Left renal pelvis (tissue), 4 donors: Measurements from ENCODE around the gene RPS19. TPM values are rescaled to one million over a fixed set of nuclear protein-coding genes. Genes with fewer than 3 reads are reported as not detected.

ENCODE experiments used
- DNase-seq, 4 donors: peaks; one replicate each; pipeline ENCODE4 v3.0.0-alpha.2; 2013; ENCODE audit warnings: low read depth in 4 of 4, low spot score in 3 of 4
- polyA plus RNA-seq, 4 donors: library from polyadenylated mRNA; unstranded; fragments of 120-200 nt; gene quantifications; one replicate each; pipeline ENCODE4 v1.2.1, GENCODE V29; 2013; ENCODE audit not compliant: insufficient read length in 4 of 4

The RPS19 gene
- polyA plus RNA-seq, 4 donors = 1,157 to 1,791 (median 1,238) TPM

DNA sequence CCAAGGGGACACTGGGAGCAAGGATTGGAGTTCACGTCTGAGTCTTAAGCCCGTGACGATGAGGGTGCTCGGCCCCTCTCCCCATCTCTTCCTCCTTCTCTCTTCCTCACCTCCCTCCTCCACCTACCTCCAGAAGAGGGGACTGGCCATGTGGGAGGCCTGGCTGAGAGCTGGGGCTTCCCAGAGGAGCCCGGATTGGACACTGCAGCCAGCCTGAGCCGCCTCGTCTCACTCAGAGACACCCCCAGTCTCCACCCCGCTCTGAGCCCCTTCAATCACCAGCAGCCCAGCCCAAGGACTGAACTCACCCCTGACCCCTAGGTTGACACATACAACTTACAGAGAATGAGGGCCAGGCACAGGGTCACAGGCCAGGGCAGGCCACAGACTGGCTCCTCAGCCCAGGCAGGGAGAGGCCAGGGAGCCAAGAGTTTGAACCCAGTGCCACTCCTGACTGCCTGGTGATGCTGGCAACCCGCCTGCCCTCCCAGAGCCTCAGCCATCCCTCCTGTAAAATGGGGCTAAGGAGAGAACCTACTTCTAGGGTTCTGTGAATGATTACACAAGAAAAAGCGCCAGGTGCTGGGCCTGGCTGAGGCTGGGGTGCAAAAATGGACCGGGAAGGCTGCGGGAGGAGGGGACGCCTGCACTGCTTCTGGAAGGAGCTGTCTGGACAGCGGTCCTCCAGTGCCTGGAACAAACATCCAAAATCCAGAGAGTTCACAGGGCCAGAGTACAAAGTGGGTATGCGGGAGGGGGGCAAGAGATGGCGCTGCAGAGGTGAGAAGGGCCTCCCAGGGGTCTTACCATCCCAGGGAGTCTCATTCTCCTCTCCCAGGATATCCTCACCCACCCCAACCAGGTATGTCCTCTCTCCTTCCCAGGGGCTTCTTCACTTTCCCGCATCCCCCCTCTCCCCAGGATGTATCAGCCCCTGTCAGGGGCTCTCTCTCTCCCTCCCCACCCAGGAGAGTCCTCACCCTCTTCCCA lies 18.2 kb downstream of the RPS19 start:
- DNase-seq = no peak

DNA sequence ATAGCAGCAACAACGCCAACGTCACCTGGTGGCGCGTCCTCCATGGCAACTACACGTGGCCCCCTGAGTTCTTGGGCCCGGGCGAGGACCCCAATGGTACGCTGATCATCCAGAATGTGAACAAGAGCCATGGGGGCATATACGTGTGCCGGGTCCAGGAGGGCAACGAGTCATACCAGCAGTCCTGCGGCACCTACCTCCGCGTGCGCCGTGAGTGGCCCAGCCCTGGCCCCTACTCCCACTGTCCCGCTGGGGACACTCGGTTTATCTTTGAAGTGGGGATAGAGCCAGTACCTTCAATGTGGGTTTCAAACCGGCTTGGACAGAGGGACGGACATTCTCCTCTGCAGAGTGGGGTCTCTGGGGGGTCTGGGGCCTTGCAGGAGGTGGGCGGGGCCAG lies 19.0 kb downstream of the RPS19 start:
- DNase-seq = no peak

DNA sequence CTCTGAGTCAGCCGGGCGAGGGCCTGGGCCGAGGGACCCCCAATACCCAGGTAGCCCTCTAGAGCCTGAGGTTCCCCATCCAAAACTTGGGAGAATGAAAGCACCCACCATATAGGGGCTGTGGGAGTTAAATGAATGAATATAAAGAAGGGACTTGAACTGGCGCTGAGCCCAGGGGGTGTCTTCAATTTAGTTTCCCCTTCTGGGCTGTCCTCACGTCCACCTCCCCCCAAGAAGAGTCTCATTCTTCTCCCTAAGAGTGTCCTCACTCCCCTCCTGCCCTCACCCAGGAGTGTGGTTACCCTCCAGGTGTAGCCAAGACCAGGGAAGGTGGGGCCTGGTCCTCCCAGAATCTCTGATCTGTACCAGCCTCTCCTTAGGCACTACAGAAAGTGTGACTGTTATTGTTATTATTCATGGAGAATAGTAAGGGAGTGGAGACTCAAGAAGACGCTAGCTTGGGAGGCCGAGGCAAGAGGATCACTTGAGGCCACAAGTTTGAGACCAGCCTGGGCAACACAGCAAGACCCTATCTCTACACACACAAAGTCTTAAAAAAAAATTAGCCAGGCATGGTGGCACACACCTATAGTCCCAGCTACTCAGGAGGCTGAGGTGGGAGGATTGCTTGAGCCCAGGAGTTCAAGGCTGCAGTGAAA lies 19.7 kb downstream of the RPS19 start:
- no peak for DNase-seq

DNA sequence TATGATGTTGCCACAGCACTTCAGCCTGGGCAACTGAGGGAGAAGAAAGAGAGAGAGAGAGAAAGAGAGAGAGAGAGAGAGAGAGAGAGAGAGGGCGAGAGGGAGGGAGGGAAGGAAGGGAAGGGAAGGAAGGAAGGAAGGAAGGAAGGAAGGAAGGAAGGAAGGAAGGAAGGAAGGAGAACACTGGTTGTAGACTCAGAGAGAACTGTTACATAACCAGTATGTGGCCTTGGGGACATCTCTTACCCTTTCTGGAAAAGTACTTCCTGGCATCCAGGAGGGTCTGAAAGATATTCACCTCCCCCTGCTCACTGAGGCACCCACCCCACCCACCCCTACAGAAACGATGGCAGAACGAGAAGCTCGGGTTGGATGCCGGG lies 20.3 kb downstream of the RPS19 start:
- no peak for DNase-seq

DNA sequence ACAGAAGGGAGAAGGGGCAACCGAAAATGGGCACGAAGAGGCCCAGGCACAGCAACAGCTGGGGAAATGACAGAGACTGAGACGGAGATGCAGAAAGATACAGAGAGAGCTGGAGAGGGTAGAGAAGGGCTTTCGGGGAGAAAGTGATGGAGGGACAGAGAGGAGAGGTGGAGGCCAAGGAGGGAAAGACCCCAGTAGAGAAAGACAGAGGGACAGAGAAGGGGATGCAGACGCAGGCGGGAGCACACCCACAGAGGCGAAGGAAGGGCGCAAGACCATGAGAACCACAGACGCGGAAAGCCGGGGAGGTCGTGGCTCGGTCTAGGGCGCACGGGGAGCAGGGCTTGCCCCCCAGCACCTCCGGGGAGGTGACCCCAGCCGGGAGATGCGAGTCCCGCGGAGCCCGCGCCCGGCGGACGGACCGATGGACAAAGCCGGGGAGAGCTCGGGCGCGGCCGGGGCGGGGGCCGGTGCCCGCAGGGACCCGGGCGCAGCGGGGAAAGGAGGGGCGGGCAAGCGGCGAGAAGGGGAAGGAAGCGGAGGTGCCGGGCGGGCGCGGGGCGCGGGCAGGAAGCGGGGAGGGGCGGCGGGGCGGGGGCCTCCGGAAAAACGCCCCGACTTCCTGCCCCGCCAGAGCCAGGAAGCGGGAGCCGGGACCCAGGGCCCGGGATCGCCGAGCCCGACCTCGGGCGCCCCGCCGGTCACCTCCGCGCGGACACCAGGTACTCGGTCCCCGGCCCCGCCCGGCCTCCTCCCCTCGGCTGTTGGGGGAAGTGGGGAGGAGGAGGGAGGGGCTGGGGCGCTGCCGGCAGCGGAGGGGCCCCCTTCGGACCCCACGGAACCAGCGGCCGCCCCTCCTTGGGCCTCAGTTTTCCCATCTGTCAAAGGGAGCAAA lies 22.8 kb downstream of the RPS19 start, which contains the start of gene ARHGEF1:
ARHGEF1 (plus strand) TSS at position 617 of the 895 bp plus-strand sequence. CDS start 4,899 bp downstream, outside the sequence.
- no peak for DNase-seq

DNA sequence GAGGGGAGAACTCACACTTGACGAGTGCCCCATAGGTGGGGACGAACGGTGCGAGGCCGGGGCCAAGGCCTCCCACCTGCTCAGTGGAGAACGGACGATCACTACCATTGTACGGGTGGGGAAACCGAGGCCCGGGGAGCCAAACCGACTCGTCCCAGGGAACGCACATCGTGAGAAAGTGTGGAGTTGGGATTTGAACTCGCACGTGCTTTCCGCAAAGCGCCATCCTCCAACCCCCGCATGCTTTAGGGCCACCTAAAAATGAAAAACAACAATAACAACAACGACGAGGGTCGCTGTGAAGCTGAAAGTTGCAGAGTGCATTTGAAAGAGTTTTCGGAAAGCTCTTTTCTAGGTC lies 23.4 kb downstream of the RPS19 start:
- DNase-seq = no peak

DNA sequence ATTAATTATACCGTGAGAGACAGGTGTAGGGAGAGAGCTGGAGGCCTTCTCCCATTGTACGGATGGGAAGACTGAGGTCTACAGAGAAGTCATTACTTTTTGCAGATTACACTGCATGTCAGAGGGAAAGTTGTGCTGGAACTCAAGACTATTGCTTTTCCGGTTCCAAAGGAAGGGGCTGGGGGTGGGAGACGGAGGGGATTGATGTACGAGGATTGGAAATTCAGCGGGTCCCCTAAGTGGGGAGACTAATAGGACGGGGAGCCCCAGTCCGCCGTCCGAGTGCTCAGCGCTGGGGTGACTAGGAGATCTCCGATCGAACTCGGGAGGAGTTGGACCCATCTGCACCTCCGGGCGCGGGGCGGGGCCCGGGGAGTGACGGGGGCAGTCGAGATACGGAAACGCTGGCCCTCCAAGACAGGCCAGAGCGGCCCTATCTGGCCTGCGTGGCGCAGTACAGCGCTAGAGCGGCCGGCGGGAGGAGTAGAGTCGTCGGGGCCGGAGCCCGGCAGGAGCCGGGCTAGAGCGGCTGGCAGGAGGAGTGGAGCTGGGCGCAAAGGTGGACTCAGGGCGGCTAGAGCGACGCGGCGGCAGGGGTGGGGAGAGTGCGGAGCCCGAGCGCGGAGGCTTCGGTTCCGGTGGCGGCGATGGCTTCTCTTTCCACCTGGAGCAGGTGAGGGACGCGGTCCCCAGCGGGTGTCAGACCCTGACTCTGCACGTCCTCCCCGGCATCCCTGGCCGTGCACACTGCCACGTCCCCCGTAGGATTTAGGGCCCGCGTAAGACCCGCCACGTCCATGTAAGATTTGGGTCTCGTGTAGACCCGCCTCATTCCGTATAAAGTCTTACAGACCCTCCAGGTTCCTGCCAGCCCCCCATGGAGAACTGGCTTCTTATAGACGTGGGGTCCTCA lies 24.0 kb downstream of the RPS19 start:
- peak; percentile 77 to 87 (median 81) for DNase-seq

DNA sequence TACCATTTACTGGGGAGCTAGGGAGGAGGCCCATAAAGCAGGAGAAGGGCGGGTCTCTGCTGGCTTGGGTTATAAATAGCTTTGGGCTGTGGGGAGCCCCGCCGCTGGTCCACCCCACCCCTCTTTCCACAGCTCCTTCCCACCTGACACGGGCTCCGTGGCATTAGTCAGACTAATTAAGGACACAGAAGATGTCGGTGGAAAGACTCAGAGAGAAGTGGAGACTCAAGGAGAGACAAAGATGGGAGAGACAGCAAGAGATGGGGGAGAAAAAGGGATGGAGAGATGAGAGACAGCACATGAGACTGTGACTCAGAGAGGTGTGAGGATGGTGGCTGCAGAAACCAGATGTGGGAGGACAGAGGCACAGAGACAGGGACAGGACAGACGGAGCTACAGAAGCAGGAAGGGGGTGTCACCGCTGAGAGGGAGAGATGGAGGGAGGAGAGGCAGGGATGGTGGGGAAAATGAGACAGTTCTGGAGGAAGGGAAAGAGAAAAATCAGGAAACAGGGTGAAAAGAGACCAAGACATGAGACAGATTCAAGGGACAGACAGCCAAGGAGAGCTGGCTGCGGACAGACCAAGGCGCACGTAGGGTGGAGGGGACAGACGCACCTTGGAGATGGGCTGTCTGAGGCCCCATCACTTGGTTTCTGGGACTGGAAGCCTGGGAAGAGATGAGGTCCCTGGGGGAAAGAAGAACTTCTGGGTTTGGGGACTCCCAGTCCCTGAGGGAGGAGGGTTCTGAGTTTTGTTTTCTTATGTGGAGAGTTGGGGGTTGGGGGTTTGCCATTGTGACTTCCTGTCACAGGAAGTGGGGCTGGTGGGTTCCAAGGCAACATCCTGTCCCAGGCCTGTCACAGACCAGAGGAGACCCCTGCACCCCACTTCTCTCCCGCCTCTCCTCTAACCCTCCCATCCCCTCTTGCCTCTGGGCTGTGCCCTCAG lies 27.0 kb downstream of the RPS19 start:
- no peak for DNase-seq

DNA sequence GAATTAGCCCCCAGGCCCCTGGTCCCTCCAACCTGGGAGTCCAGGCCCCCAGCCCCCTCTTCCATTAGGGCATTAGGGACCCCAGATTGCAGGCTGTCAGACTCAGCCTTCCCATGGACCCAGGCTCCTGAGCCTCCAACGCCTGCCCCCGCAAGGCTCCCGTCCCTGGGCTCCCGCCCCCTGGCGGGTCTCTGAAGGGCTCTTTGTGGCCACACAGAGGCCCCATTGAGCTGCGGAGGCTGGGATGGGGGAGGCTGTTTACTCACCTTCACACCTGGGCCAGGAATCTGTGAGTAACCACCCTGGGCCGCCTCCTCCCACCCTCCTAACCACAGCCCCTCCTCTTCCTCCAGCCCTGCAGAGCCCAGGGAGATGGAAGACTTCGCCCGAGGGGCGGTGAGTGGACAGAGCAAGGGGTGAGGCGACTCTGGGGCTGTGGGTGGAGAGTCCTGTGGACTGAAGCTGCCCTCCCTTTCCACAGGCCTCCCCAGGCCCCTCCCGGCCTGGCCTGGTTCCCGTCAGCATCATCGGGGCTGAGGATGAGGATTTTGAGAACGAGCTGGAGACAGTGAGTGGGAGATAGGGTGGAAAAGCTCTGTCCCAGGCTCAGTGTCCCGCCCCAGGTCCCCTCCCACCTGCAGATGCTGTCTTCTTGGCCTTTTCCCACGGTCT lies 27.8 kb downstream of the RPS19 start:
- no peak for DNase-seq

DNA sequence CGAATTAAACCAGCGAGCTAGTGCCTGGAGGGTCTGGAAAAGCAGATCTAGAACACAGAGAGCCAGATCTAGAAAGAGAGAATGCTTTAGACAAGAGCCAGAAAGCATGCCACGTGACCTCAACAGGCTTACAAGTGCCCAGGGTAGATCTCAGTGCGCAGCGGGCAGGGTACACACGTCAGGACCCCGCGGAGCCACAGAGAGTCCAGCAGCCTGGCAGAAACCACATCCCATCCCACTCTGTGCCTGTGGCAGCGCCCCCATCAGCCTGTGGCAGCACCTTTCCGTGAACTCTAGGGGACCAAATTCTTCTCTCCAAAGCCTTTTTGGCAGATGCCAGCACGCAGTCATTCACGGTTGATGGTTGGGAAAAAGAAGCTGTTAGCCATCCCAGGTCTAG lies 28.9 kb downstream of the RPS19 start:
- no peak for DNase-seq

DNA sequence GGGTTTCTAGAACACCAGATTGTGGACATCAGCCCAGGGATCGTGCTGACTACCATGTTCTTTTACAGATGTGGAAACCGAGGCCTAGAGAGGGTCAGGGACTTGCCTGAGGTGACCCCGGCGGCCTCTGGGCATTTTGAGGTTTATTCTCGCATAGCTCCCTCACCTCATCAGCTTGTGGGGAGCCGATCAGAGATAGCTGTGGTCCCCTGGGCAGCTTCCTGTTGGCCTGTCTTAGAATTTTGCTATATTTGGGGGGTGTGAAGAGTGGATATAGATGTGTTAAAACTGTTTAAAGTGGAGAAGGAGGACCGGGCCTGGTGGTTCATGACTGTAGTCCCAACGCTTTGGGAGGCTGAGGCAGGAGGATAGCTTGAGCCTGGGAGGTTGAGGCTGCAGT lies 29.8 kb downstream of the RPS19 start:
- DNase-seq = no peak

DNA sequence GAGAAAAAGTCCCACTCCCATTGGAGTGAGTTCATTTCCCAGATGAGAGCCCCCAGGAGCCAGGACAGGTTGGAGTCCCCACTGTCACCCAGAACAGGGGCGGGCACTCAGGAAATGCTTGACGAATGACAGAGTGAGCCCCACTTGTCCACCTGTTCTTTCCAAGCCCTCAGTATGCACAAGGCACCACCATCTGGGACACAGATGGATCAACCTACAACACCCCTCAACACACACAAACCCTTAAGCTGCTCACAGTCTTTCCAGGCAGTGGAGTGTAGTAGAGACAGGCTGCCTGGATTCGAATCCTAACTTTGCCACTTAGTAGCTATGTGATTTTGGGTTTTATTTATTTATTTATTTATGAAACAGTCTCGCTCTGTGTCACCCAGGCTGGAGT lies 30.9 kb downstream of the RPS19 start:
- no peak for DNase-seq

DNA sequence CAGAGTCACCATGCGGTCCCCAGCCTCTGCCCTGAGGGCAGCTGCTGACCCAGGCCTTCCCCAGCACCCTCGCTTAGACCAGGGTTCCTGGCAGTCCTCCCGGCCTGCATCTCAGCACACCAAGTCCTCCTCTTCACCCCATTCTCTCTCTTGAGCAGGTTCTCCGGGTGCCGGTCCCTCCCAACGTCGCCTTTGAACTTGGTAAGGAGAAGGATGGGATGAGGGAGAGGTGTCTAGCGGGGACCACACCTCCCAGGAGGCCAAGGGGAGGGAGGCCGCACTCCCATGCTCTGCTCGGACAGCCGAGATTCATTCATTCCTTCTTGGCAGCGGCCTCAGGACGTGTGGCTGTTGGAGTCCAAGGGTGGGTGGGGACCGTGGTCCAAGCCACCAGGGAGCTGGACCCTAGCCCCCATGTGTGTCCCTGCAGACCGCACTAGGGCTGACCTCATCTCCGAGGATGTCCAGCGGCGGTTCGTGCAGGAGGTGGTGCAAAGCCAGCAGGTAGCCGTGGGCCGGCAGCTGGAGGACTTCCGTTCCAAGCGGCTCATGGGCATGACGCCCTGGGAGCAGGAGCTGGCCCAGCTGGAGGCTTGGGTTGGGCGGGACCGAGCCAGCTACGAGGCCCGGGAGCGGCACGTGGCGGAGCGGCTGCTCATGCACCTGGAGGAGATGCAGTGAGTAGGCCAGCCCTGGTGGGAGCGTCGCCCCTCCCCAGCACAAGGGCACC lies 32.3 kb downstream of the RPS19 start:
- DNase-seq = no peak

DNA sequence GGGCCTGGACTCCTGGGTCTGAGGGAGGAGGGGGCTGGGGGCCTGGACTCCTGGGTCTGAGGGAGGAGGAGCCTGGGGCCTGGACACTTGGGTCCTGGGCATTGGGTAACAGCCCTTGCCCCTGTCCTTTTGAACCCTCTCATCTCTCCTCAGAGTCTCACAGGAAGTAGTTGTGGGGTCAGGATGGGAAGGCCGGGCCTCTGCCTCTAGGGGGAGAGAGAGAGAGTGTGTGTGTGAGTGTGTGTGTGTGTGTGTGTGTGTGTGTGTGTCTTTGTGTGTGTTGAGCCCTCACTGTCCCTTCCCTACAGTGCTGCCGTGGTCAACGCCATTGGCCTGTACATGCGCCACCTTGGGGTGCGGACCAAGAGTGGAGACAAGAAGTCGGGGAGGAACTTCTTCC lies 33.8 kb downstream of the RPS19 start:
- DNase-seq = no peak

DNA sequence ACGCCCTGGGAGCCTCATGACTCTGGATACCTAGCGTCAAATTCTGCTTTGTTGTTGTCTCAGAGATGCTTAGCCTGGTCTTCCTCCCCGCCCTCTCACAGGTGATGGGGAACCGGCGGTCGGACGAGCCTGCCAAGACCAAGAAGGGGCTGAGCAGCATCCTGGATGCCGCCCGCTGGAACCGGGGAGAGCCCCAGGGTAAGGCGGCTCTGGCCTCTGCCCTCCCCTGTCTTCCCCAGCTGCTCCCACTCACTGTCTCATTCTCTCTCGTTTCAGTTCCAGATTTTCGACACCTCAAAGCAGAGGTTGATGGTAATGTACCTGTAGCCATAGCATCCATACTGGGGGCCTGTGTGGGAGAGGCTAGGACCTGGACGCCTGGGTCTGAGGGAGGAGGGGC lies 34.3 kb downstream of the RPS19 start:
- no peak for DNase-seq

DNA sequence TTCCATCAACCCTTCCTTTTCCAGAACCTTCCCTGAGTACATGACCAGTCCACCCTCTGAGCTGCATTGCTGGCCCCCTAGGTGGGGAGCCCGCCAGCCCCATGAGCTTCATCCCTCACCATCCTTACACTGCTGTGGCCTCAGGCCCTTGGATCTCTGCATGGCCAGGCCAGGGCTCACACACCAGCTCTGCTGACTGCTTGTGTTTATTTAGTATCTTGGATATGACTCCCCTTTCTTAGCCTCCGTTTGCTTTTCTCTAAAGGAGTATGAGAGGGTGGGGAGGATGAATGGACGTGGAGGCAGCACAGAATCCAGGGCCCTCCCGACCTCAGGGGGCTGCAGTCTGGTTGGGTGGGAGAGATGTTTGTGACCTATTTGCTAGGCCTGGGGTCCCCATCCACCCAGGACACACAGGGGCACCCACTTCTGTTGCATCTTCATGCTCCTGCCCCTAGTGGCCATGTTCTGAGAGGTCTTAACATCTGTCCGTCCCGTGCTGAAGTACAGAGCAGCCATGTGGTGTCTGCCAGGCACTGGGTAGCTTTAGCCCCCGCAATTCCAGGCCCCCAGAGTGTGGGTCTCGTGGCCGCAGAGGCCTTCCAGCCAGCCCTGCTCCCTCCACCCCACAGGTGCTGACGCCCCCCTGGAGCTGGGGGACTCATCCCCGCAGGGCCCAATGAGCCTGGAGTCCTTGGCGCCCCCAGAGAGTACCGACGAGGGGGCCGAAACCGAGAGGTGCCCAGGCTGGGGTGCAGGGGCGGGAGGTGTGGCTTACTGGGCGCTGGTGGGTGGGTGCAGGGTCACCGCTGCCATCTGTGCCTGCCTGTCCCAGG lies 35.9 kb downstream of the RPS19 start:
- no peak for DNase-seq

DNA sequence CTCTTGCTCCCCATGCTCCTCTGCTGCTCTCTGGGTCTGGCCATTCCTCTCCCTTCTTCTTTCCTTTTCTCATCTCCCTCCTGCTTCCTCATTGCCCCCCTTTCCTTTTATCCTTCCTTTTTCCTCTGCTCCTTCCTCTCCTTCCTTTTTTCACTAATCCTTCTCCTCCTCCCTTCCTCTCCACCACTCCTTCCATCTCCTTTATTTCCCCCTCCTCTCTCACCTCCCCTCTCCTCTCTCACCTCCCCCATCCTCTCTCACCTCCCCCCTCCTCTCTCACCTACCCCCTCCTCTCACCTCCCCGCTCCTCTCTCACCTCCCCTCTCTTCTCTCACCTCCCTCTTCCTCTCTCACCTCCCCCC lies 36.5 kb downstream of the RPS19 start:
- no peak for DNase-seq
